Mammary epithelial cell (primary cell): ENCODE results near the gene ABCD3.

Experiments used
- EZH2 ChIP-seq: IDR thresholded peaks from 2 replicates; pipeline ENCODE4 v1.6.1; 2012; ENCODE audit warnings: low read length, inconsistent platforms, borderline replicate concordance
- TF ChIP-seq, protein P1 (sequence below), 2 donors: IDR thresholded peaks in 1 of 2; conservative IDR thresholded peaks in 1 of 2; 2 replicates each; pipeline ENCODE4 v1.5.1; 2011 to 2012; ENCODE audit warnings: inconsistent platforms in 2 of 2, low read length in 2 of 2, mild to moderate bottlenecking in 2 of 2, control low read depth in 1 of 2, low read depth in 1 of 2; ENCODE audit not compliant: insufficient read depth in 1 of 2; ENCODE audit errors: extremely low read depth in 1 of 2

DNA sequence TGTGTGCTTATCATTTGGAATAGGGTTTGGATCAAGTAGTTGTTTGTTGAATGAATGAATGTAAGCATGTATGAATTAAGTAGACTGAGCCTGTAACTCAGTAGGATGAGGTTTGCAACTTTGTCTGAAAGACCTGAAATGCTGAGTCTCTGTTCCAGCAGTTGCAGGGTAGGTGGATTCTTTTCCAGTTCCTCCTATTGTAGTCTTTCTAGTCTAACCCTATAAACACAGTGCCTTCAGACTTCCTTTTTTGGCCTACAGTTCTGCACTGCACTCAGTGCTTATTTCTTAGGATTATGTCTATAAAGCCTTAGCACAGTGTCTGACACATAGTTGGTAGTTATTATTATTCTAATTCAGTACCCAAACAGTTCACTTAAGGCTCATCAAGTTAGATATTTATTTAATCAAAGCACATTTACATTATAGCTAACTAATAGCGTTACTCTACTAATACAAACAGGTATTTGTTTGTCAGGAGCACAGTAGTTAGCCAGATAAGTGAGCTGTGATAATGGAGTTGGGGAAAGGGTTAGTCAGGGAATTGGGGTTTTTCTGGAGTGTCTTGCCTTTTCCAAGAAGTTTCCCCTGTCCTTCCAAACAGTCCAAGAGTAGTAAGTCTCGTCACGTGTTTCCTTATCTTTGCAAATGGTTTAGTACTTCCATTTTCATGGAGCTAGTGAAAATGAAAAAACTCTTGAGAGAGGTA, 45.0 kb downstream of the ABCD3 start:
- no peak for TF ChIP-seq EZH2
- TF ChIP-seq, protein P1, sequence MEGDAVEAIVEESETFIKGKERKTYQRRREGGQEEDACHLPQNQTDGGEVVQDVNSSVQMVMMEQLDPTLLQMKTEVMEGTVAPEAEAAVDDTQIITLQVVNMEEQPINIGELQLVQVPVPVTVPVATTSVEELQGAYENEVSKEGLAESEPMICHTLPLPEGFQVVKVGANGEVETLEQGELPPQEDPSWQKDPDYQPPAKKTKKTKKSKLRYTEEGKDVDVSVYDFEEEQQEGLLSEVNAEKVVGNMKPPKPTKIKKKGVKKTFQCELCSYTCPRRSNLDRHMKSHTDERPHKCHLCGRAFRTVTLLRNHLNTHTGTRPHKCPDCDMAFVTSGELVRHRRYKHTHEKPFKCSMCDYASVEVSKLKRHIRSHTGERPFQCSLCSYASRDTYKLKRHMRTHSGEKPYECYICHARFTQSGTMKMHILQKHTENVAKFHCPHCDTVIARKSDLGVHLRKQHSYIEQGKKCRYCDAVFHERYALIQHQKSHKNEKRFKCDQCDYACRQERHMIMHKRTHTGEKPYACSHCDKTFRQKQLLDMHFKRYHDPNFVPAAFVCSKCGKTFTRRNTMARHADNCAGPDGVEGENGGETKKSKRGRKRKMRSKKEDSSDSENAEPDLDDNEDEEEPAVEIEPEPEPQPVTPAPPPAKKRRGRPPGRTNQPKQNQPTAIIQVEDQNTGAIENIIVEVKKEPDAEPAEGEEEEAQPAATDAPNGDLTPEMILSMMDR (conservative IDR thresholded peaks at IDR 0.05 in 1 of 2, IDR thresholded peaks at IDR 0.05 in 1 of 2; ENCODE audit: extremely low read depth in 1 of 2, insufficient read depth in 1 of 2, low read depth in 1 of 2, low read length in 2 of 2): no peak
